Neural progenitor cell (in vitro differentiated cells): ENCODE measurements around the gene PRL. TPM values are rescaled to one million over a fixed set of nuclear protein-coding genes. Genes with fewer than 3 reads are reported as not detected.

Experiments
- DNase-seq: peaks from one replicate; pipeline ENCODE4 v3.0.0-alpha.2; 2016; ENCODE audit warnings: low spot score
- H2AFZ ChIP-seq: fragments of 200-600 bp; sonication (generic); replicated peaks from 2 replicates; pipeline ENCODE4 v1.6.1; 2016; ENCODE audit warnings: antibody characterized with exemption
- H3F3A ChIP-seq: fragments of 200-600 bp; sonication (generic); 2 replicates; pipeline ENCODE4 v1.6.1; 2016; ENCODE audit warnings: antibody characterized with exemption, low read depth
- H3K27ac ChIP-seq: fragments of 200-600 bp; sonication (generic); 2 replicates; pipeline ENCODE4 v1.5.1; 2016; ENCODE audit warnings: mild to moderate bottlenecking
- H3K27me3 ChIP-seq: fragments of 200-600 bp; sonication (generic); 2 replicates; pipeline ENCODE4 v1.6.1; 2016; ENCODE audit warnings: mild to moderate bottlenecking, moderate library complexity
- H3K36me3 ChIP-seq: fragments of 200-600 bp; sonication (generic); 2 replicates; pipeline ENCODE4 v1.5.1; 2016
- H3K4me1 ChIP-seq: fragments of 200-600 bp; sonication (generic); 2 replicates; pipeline ENCODE4 v1.6.1; 2016; ENCODE audit warnings: mixed run types
- H3K4me2 ChIP-seq: fragments of 200-600 bp; sonication (generic); 2 replicates; pipeline ENCODE4 v1.6.1; 2016
- H3K4me3 ChIP-seq: fragments of 200-600 bp; sonication (generic); 2 replicates; pipeline ENCODE4 v1.5.1; 2016
- H3K79me2 ChIP-seq: fragments of 200-600 bp; sonication (generic); 2 replicates; pipeline ENCODE4 v1.6.1; 2016; ENCODE audit warnings: low read depth
- H3K9ac ChIP-seq: fragments of 200-600 bp; sonication (generic); 2 replicates; pipeline ENCODE4 v1.6.1; 2016
- H3K9me3 ChIP-seq: fragments of 200-600 bp; sonication (generic); 2 replicates; pipeline ENCODE4 v1.5.1; 2016; ENCODE audit warnings: low read depth
- H4K20me1 ChIP-seq: fragments of 200-600 bp; sonication (generic); 2 replicates; pipeline ENCODE4 v1.6.1; 2016; ENCODE audit warnings: low read depth
- H3K27ac Mint-ChIP-seq: 3 replicates; pipeline ENCODE4 v1.8.0; 2021; ENCODE audit warnings: mixed read lengths
- H3K27me3 Mint-ChIP-seq: 2 replicates; pipeline ENCODE4 v1.8.0; 2022; ENCODE audit warnings: low read depth, mild to moderate bottlenecking, inconsistent platforms, moderate library complexity, mixed read lengths; ENCODE audit not compliant: insufficient read depth
- H3K36me3 Mint-ChIP-seq: 3 replicates; pipeline ENCODE4 v1.8.0; 2021; ENCODE audit warnings: mixed read lengths
- H3K4me1 Mint-ChIP-seq: 3 replicates; pipeline ENCODE4 v1.8.0; 2021; ENCODE audit warnings: mixed read lengths
- H3K4me3 Mint-ChIP-seq: 3 replicates; pipeline ENCODE4 v1.8.0; 2021; ENCODE audit warnings: mild to moderate bottlenecking, moderate library complexity, mixed read lengths
- H3K9me3 Mint-ChIP-seq: 3 replicates; pipeline ENCODE4 v1.8.0; 2020; ENCODE audit warnings: mixed read lengths
- CTCF ChIP-seq: fragments of 200-600 bp; sonication (generic); IDR thresholded peaks from 2 replicates; pipeline ENCODE4 v1.5.1; 2017; ENCODE audit warnings: antibody characterized with exemption, mild to moderate bottlenecking
- EZH2 ChIP-seq: fragments of 200-600 bp; sonication (generic); IDR thresholded peaks from 2 replicates; pipeline ENCODE4 v1.6.1; 2017; ENCODE audit warnings: antibody characterized with exemption, mild to moderate bottlenecking, moderate library complexity
- EZH2phosphoT487 ChIP-seq: fragments of 200-600 bp; sonication (generic); IDR thresholded peaks from 2 replicates; pipeline ENCODE4 v1.6.1; 2017; ENCODE audit warnings: antibody characterized with exemption
- total RNA-seq: library from RNA; depleted of rRNA; stranded (reverse); fragments of >200 nt; gene quantifications from 2 replicates; pipeline ENCODE4 v1.2.3, GENCODE V29; 2015; ENCODE audit warnings: low replicate concordance

The PRL gene
- total RNA-seq, 1 donor from 2014 or later: not detected

GRCh38 chr6:22318404-22318803 lies 21.6 kb upstream of the PRL start:
- Mint-ChIP-seq H3K36me3 (no peaks in the 10 kb centered on the region), H3K27ac (no peak overlapping the region), H3K4me3 (no peak overlapping the region), H3K27me3 (no peaks in the 10 kb centered on the region), H3K9me3 (peaks cover 24% of the 10 kb centered on the region), H3K4me1 (peaks cover 16% of the 10 kb centered on the region)
- H3F3A ChIP-seq: no peaks in the 10 kb centered on the region
- H2AFZ ChIP-seq: no peak overlapping the region
- H3K4me1 ChIP-seq: no peaks in the 10 kb centered on the region
- H3K27ac ChIP-seq: no peak overlapping the region
- no peak for TF ChIP-seq EZH2
- TF ChIP-seq EZH2phosphoT487: no peak
- no peak for TF ChIP-seq CTCF
- H3K36me3 ChIP-seq: no peaks in the 10 kb centered on the region
- no peak overlapping the region for H3K9ac ChIP-seq
- no peak for DNase-seq
- no peaks in the 10 kb centered on the region for H4K20me1 ChIP-seq
- no peaks in the 10 kb centered on the region for H3K27me3 ChIP-seq
- H3K9me3 ChIP-seq: peaks cover 8% of the 10 kb centered on the region
- no peaks in the 10 kb centered on the region for H3K79me2 ChIP-seq
- no peak overlapping the region for H3K4me3 ChIP-seq
- H3K4me2 ChIP-seq: no peak overlapping the region

- no peak overlapping the region for H3K4me2 ChIP-seq
- H3K36me3 Mint-ChIP-seq: peaks cover 3% of the 10 kb centered on the region
Measured at GRCh38 chr6:22313796-22314195, 17.0 kb upstream of the PRL start.

GRCh38 chr6:22308939-22309338 lies 12.1 kb upstream of the PRL start:
- Histone ChIP-seq H3K36me3 (peaks cover 5% of the 10 kb centered on the region), H3K4me1 (peaks cover 4% of the 10 kb centered on the region), H2AFZ (no peak overlapping the region), H3K9me3 (peaks cover 9% of the 10 kb centered on the region), H3F3A (no peaks in the 10 kb centered on the region), H3K27ac (no peak overlapping the region), H3K27me3 (no peaks in the 10 kb centered on the region), H4K20me1 (no peaks in the 10 kb centered on the region), H3K79me2 (no peaks in the 10 kb centered on the region), H3K4me3 (no peak overlapping the region), H3K9ac (no peak overlapping the region), H3K4me2 (no peak overlapping the region)
- Mint-ChIP-seq H3K36me3 (peaks cover 5% of the 10 kb centered on the region), H3K27ac (no peak overlapping the region), H3K27me3 (peaks cover 2% of the 10 kb centered on the region), H3K4me1 (peaks cover 2% of the 10 kb centered on the region), H3K9me3 (peaks cover 37% of the 10 kb centered on the region), H3K4me3 (no peak overlapping the region)
- no peak for DNase-seq
- TF ChIP-seq EZH2phosphoT487 (no peak), CTCF (no peak), EZH2 (no peak)

More at GRCh38 chr6:22313796-22314195, 17.0 kb upstream of the PRL start:
- Histone ChIP-seq H3F3A (no peaks in the 10 kb centered on the region), H3K79me2 (no peaks in the 10 kb centered on the region), H3K9ac (no peak overlapping the region), H3K27ac (no peak overlapping the region), H3K9me3 (peaks cover 14% of the 10 kb centered on the region), H2AFZ (no peak overlapping the region), H3K4me1 (no peaks in the 10 kb centered on the region), H3K36me3 (peaks cover 5% of the 10 kb centered on the region), H3K27me3 (no peaks in the 10 kb centered on the region), H3K4me3 (no peak overlapping the region), H4K20me1 (no peaks in the 10 kb centered on the region)
- no peaks in the 10 kb centered on the region for H3K4me1 Mint-ChIP-seq
- TF ChIP-seq CTCF (no peak), EZH2 (no peak), EZH2phosphoT487 (no peak)
- H3K27ac Mint-ChIP-seq: no peak overlapping the region
- H3K27me3 Mint-ChIP-seq: peaks cover 2% of the 10 kb centered on the region
- H3K4me3 Mint-ChIP-seq: no peak overlapping the region
- H3K9me3 Mint-ChIP-seq: peaks cover 49% of the 10 kb centered on the region
- DNase-seq: no peak
